GM04503 (cell line): Measurements from ENCODE around the gene TFAM.
A peak's percentile ranks its signal among the peaks of the same experiment; 100 is the strongest.
"Not testable (repeated sequence)": the region's sequence is repeated elsewhere in the genome, so short reads cannot be mapped to it uniquely, and the experiment has no call there.

ENCODE experiments used
- DNase-seq: peaks from one replicate; pipeline ENCODE4 v3.0.0-alpha.2; 2012; ENCODE audit warnings: low read depth

TFAM gene

GRCh38 chr10:58372607-58373441 is 12.4 kb upstream of the TFAM start:
- DNase-seq, result no peak

- DNase-seq, result no peak
Measured at GRCh38 chr10:58373442-58373827, 11.8 kb upstream of the TFAM start.

GRCh38 chr10:58382489-58382995 is 2.7 kb upstream of the TFAM start:
- DNase-seq, result no peak

GRCh38 chr10:58384095-58384494 is 1.1 kb upstream of the TFAM start:
- no peak for DNase-seq

GRCh38 chr10:58384544-58384998 is 639 bp upstream of the TFAM start:
- DNase-seq, result no peak

GRCh38 chr10:58385784-58386112 is 538 bp downstream of the TFAM start:
- no peak for DNase-seq

GRCh38 chr10:58389024-58389423 is 3.8 kb downstream of the TFAM start:
- no peak for DNase-seq

- DNase-seq, result no peak
Measured at GRCh38 chr10:58393317-58393716, 8.1 kb downstream of the TFAM start.

GRCh38 chr10:58394471-58394870 is 9.3 kb downstream of the TFAM start:
- DNase-seq, result no peak

GRCh38 chr10:58396057-58396456 is 10.8 kb downstream of the TFAM start:
- DNase-seq, result no peak

GRCh38 chr10:58397830-58398229 is 12.6 kb downstream of the TFAM start:
- no peak for DNase-seq

- DNase-seq, result no peak
Measured at GRCh38 chr10:58399410-58399809, 14.2 kb downstream of the TFAM start.

- no peak for DNase-seq
Measured at GRCh38 chr10:58400609-58401008, 15.4 kb downstream of the TFAM start.

GRCh38 chr10:58404001-58404400 is 18.8 kb downstream of the TFAM start:
- no peak for DNase-seq

GRCh38 chr10:58409956-58410610 is 24.9 kb downstream of the TFAM start:
- DNase-seq, result no peak

- DNase-seq, result peak; percentile 78
Measured at GRCh38 chr10:58412502-58412961, 27.3 kb downstream of the TFAM start.

- DNase-seq, result no peak
Measured at GRCh38 chr10:58414270-58415041, 29.2 kb downstream of the TFAM start.

GRCh38 chr10:58415757-58416156 is 30.5 kb downstream of the TFAM start:
- no peak for DNase-seq

- not testable (repeated sequence) for DNase-seq
Measured at GRCh38 chr10:58417902-58418301, 32.7 kb downstream of the TFAM start.

- DNase-seq, result no peak
Measured at GRCh38 chr10:58424176-58424575, 39.0 kb downstream of the TFAM start.

- DNase-seq, result not testable (repeated sequence)
Measured at GRCh38 chr10:58428436-58428835, 43.2 kb downstream of the TFAM start.

- no peak for DNase-seq
Measured at GRCh38 chr10:58431903-58432302, 46.7 kb downstream of the TFAM start.

- DNase-seq, result no peak
Measured at GRCh38 chr10:58433066-58433465, 47.9 kb downstream of the TFAM start.
